ENCODE measurements around the gene SELENOF. TPM values are rescaled to one million over a fixed set of nuclear protein-coding genes. Genes with fewer than 3 reads are reported as not detected.

The SELENOF gene
- polyA plus RNA-seq, 1 of the 3 experiments (the other 2 are of a cell fraction): 155 TPM

GRCh38 chr1:86833461-86834215 is 80.3 kb downstream of the SELENOF start (continued):
- TF ChIP-seq, protein P1, sequence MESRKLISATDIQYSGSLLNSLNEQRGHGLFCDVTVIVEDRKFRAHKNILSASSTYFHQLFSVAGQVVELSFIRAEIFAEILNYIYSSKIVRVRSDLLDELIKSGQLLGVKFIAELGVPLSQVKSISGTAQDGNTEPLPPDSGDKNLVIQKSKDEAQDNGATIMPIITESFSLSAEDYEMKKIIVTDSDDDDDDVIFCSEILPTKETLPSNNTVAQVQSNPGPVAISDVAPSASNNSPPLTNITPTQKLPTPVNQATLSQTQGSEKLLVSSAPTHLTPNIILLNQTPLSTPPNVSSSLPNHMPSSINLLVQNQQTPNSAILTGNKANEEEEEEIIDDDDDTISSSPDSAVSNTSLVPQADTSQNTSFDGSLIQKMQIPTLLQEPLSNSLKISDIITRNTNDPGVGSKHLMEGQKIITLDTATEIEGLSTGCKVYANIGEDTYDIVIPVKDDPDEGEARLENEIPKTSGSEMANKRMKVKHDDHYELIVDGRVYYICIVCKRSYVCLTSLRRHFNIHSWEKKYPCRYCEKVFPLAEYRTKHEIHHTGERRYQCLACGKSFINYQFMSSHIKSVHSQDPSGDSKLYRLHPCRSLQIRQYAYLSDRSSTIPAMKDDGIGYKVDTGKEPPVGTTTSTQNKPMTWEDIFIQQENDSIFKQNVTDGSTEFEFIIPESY (IDR thresholded peaks at IDR 0.05; ENCODE audit: borderline replicate concordance, low read depth): no peak
- TF ChIP-seq, protein P2, sequence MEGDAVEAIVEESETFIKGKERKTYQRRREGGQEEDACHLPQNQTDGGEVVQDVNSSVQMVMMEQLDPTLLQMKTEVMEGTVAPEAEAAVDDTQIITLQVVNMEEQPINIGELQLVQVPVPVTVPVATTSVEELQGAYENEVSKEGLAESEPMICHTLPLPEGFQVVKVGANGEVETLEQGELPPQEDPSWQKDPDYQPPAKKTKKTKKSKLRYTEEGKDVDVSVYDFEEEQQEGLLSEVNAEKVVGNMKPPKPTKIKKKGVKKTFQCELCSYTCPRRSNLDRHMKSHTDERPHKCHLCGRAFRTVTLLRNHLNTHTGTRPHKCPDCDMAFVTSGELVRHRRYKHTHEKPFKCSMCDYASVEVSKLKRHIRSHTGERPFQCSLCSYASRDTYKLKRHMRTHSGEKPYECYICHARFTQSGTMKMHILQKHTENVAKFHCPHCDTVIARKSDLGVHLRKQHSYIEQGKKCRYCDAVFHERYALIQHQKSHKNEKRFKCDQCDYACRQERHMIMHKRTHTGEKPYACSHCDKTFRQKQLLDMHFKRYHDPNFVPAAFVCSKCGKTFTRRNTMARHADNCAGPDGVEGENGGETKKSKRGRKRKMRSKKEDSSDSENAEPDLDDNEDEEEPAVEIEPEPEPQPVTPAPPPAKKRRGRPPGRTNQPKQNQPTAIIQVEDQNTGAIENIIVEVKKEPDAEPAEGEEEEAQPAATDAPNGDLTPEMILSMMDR (IDR thresholded peaks at IDR 0.05): peak; percentile 70
- no peak for TF ChIP-seq FOXM1 (IDR thresholded peaks at IDR 0.05; ENCODE audit: low read depth)
- no peak for TF ChIP-seq RXRA (IDR thresholded peaks at IDR 0.05; ENCODE audit: borderline replicate concordance, low read depth)
- TF ChIP-seq NRF1 (IDR thresholded peaks at IDR 0.05; ENCODE audit: low read depth, low read length): no peak
- TF ChIP-seq ELF1 (IDR thresholded peaks at IDR 0.05): no peak
- TF ChIP-seq NFIC (IDR thresholded peaks at IDR 0.05; ENCODE audit: borderline replicate concordance): no peak
- no peak for TF ChIP-seq EP300 (IDR thresholded peaks at IDR 0.05; ENCODE audit: borderline replicate concordance in 1 of 2, low read depth in 1 of 2, low read length in 1 of 2)
- peak; percentile 57; the same call in 1 of the 2 replicates for TF ChIP-seq YY1 (IDR thresholded peaks at IDR 0.05; ENCODE audit: low read depth)
- no peak for TF ChIP-seq FOSL2 (IDR thresholded peaks at IDR 0.05; ENCODE audit: borderline replicate concordance, low read depth)
- no peak for TF ChIP-seq CHD2 (IDR thresholded peaks at IDR 0.05; ENCODE audit: low read length, partially characterized antibody)

- CTCF ChIA-PET: interaction anchor here (1.0 to 4.2 kb wide), 4 partner anchors 132 to 262 kb away, joined by 4 to 78 read pairs (median 6); no protein-coding TSS in a partner anchor
- no peak overlapping the region; a peak in 1 of 4 replicates for H3K27ac ChIP-seq (ENCODE audit: low read depth in 2 of 2, low read length in 1 of 2)
- TF ChIP-seq ELF1 (IDR thresholded peaks at IDR 0.05) (no peak), USF2 (IDR thresholded peaks at IDR 0.05; ENCODE audit: borderline replicate concordance, low read depth, low read length) (no peak), EZH2phosphoT487 (IDR thresholded peaks at IDR 0.05; ENCODE audit: borderline replicate concordance, low read depth) (no peak), CHD2 (IDR thresholded peaks at IDR 0.05; ENCODE audit: low read length, partially characterized antibody) (no peak), NFIC (IDR thresholded peaks at IDR 0.05; ENCODE audit: borderline replicate concordance) (no peak), RFX5 (IDR thresholded peaks at IDR 0.05; ENCODE audit: low read length) (no peak), YY1 (IDR thresholded peaks at IDR 0.05; ENCODE audit: low read depth) (no peak), NRF1 (IDR thresholded peaks at IDR 0.05; ENCODE audit: low read depth, low read length) (no peak), TAF1 (IDR thresholded peaks at IDR 0.05; ENCODE audit: borderline replicate concordance, low read depth, low read length) (no peak)
- TF ChIP-seq, protein P3, sequence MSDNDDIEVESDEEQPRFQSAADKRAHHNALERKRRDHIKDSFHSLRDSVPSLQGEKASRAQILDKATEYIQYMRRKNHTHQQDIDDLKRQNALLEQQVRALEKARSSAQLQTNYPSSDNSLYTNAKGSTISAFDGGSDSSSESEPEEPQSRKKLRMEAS (IDR thresholded peaks at IDR 0.05; ENCODE audit: low read depth): no peak
- TF ChIP-seq, protein P2 (IDR thresholded peaks at IDR 0.05): no peak
- TF ChIP-seq, protein P4, sequence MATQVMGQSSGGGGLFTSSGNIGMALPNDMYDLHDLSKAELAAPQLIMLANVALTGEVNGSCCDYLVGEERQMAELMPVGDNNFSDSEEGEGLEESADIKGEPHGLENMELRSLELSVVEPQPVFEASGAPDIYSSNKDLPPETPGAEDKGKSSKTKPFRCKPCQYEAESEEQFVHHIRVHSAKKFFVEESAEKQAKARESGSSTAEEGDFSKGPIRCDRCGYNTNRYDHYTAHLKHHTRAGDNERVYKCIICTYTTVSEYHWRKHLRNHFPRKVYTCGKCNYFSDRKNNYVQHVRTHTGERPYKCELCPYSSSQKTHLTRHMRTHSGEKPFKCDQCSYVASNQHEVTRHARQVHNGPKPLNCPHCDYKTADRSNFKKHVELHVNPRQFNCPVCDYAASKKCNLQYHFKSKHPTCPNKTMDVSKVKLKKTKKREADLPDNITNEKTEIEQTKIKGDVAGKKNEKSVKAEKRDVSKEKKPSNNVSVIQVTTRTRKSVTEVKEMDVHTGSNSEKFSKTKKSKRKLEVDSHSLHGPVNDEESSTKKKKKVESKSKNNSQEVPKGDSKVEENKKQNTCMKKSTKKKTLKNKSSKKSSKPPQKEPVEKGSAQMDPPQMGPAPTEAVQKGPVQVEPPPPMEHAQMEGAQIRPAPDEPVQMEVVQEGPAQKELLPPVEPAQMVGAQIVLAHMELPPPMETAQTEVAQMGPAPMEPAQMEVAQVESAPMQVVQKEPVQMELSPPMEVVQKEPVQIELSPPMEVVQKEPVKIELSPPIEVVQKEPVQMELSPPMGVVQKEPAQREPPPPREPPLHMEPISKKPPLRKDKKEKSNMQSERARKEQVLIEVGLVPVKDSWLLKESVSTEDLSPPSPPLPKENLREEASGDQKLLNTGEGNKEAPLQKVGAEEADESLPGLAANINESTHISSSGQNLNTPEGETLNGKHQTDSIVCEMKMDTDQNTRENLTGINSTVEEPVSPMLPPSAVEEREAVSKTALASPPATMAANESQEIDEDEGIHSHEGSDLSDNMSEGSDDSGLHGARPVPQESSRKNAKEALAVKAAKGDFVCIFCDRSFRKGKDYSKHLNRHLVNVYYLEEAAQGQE (IDR thresholded peaks at IDR 0.05; ENCODE audit: low read depth, low read length): no peak
Observed at GRCh38 chr1:86832433-86832832, 81.5 kb downstream of the SELENOF start.

More at GRCh38 chr1:86832433-86832832, 81.5 kb downstream of the SELENOF start:
- Histone ChIP-seq H3K4me3 (ENCODE audit: low read depth in 2 of 2, low read length in 1 of 2) (no peak overlapping the region), H3F3A (replicated peaks; ENCODE audit: insufficient read depth) (no peaks in the 10 kb centered on the region), H2AFZ (ENCODE audit: low read depth) (0 out of 2 replicates have a peak overlapping the region, but pooled peaks have one; percentile 17), H3K9ac (no peak overlapping the region), H4K20me1 (ENCODE audit: insufficient read depth) (no peaks in the 10 kb centered on the region), H3K4me2 (no peak overlapping the region), H3K27me3 (ENCODE audit: insufficient read depth) (no peaks in the 10 kb centered on the region), H3K79me2 (ENCODE audit: insufficient read depth) (no peaks in the 10 kb centered on the region), H3K9me3 (no peaks in the 10 kb centered on the region), H3K9me2 (no peaks in the 10 kb centered on the region), H3K4me1 (ENCODE audit: control insufficient read depth in 1 of 2, insufficient read depth in 2 of 2, low read depth in 1 of 2, low read length in 1 of 2) (no peaks in the 10 kb centered on the region), H3K36me3 (replicated peaks in 1 of 2; ENCODE audit: control insufficient read depth in 1 of 2, insufficient read depth in 2 of 2, low read length in 1 of 2) (no peaks in the 10 kb centered on the region)
- WGBS (ENCODE audit: low lambda C conversion rate): 100% methylated on average over 1 of the region's 1 CpG
- POLR2A ChIA-PET: no interaction called here
- no peak for DNase-seq

Measured in SK-N-SH (cell line).